ENCODE results near the gene CCDC89. TPM values are rescaled to one million over a fixed set of nuclear protein-coding genes. Genes with fewer than 3 reads are reported as not detected.
"Not testable (repeated sequence)": the region's sequence is repeated elsewhere in the genome, so short reads cannot be mapped to it uniquely, and the experiment has no call there.

The CCDC89 gene
- total RNA-seq, 1 experiment from 2014 or later: 2.0 TPM

DNA sequence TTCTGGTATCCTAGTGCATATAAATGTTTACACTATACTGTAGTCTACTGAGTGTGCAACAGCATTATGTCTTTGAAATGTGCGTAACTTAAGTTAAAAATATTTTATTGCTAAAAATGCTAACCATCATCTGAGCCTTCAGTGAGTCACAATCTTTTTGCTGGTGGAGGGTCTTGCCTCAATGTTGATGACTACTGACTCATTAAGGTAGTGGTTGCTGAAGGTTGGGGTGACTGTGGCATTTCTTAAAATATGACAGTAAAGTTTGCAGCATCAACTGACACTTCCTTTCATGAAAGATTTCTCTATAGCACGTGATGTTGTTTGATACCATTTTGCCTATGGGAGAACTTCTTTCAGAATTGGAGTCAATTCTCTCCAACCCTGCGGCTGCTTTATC is 12.6 kb downstream of the CCDC89 start:
- H3K9me3 ChIP-seq: peaks cover 6% of the 10 kb centered on the region; the same call in 1 of the 2 replicates
- H3K36me3 ChIP-seq (ENCODE audit: control insufficient read depth, insufficient read depth, low read length): no peaks in the 10 kb centered on the region
- H3K4me3 Mint-ChIP-seq (ENCODE audit: unreplicated experiment): no peak overlapping the region
- H3K4me1 Mint-ChIP-seq (ENCODE audit: low read depth, unreplicated experiment): no peaks in the 10 kb centered on the region
- TF ChIP-seq, protein P1, sequence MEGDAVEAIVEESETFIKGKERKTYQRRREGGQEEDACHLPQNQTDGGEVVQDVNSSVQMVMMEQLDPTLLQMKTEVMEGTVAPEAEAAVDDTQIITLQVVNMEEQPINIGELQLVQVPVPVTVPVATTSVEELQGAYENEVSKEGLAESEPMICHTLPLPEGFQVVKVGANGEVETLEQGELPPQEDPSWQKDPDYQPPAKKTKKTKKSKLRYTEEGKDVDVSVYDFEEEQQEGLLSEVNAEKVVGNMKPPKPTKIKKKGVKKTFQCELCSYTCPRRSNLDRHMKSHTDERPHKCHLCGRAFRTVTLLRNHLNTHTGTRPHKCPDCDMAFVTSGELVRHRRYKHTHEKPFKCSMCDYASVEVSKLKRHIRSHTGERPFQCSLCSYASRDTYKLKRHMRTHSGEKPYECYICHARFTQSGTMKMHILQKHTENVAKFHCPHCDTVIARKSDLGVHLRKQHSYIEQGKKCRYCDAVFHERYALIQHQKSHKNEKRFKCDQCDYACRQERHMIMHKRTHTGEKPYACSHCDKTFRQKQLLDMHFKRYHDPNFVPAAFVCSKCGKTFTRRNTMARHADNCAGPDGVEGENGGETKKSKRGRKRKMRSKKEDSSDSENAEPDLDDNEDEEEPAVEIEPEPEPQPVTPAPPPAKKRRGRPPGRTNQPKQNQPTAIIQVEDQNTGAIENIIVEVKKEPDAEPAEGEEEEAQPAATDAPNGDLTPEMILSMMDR (IDR thresholded peaks at IDR 0.05; ENCODE audit: insufficient read depth in 1 of 2, low read depth in 1 of 2, low read length in 1 of 2, severe bottlenecking in 1 of 2, unreplicated experiment in 1 of 2): no peak
- H3K4me3 ChIP-seq (ENCODE audit: low read depth, low read length): no peak overlapping the region
- no TSS peak for BruUV-seq (replicated peaks)
- no peaks in the 10 kb centered on the region for H3K36me3 Mint-ChIP-seq (ENCODE audit: insufficient read depth, unreplicated experiment)
- no peak for DNase-seq
- POLR2A ChIA-PET: no interaction called here
- peaks cover 20% of the 10 kb centered on the region for H3K9me3 Mint-ChIP-seq (ENCODE audit: unreplicated experiment)
- H3K27me3 ChIP-seq (replicated peaks; ENCODE audit: control insufficient read depth, insufficient read depth, low read length): no peaks in the 10 kb centered on the region
- H3K4me1 ChIP-seq: no peaks in the 10 kb centered on the region
- intact Hi-C loops (cut with micrococcal nuclease; ENCODE audit: unreplicated experiment): no loop called here
- no peak overlapping the region for H3K27ac Mint-ChIP-seq (ENCODE audit: unreplicated experiment)
- CTCF ChIA-PET: no interaction called here
- H3K27me3 Mint-ChIP-seq (ENCODE audit: insufficient read depth, unreplicated experiment): no peaks in the 10 kb centered on the region

DNA sequence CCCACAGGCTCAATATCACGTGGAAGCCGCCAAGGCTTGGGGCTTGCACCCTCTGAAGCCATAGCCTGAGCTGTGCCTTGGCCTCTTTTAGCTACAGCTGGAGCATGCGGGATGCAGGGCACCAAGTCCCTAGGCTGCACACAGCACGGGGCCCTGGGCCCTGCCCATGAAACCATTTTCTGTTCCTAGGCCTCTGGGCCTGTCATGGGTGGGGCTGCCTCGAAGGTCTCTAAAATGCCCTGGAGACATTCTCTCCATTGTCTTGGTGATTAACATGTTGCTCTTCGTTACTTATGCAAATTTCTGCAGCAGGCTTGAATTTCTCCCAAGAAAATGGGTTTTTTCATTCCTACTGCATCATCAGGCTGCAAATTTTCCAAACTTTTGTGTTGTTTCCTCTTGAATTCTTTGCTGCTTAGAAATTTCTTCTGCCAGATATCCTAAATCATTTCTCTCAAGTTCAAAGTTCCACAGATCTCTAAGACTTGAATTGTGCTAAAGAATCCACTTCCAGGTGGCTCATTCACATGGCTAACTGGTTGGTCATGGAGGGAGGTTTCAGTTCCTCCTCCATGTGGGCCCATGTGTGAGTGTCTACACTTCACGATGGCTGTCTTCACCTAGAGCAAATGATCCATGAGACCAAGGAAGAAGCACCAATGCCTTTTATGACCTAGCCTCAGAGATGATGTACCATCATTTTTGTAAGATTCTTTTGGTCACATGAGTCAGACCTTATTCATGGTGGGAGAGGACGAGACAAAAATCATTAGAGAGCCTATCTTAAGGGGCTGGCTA is 13.7 kb downstream of the CCDC89 start:
- H3K27me3 Mint-ChIP-seq (ENCODE audit: insufficient read depth, unreplicated experiment): no peaks in the 10 kb centered on the region
- H3K27ac Mint-ChIP-seq (ENCODE audit: unreplicated experiment): no peak overlapping the region
- BruUV-seq (replicated peaks): no TSS peak
- Histone ChIP-seq H3K36me3 (ENCODE audit: control insufficient read depth, insufficient read depth, low read length) (no peaks in the 10 kb centered on the region), H3K4me1 (no peaks in the 10 kb centered on the region), H3K4me3 (ENCODE audit: low read depth, low read length) (no peak overlapping the region), H3K9me3 (peaks cover 6% of the 10 kb centered on the region; the same call in 1 of the 2 replicates), H3K27me3 (replicated peaks; ENCODE audit: control insufficient read depth, insufficient read depth, low read length) (no peaks in the 10 kb centered on the region)
- H3K9me3 Mint-ChIP-seq (ENCODE audit: unreplicated experiment): peaks cover 20% of the 10 kb centered on the region
- H3K4me1 Mint-ChIP-seq (ENCODE audit: low read depth, unreplicated experiment): no peaks in the 10 kb centered on the region
- CTCF ChIA-PET: no interaction called here
- intact Hi-C loops (cut with micrococcal nuclease; ENCODE audit: unreplicated experiment): no loop called here
- TF ChIP-seq, protein P1 (IDR thresholded peaks at IDR 0.05; ENCODE audit: insufficient read depth in 1 of 2, low read depth in 1 of 2, low read length in 1 of 2, severe bottlenecking in 1 of 2, unreplicated experiment in 1 of 2): no peak
- no peaks in the 10 kb centered on the region for H3K36me3 Mint-ChIP-seq (ENCODE audit: insufficient read depth, unreplicated experiment)
- DNase-seq: no peak
- POLR2A ChIA-PET: no interaction called here
- no peak overlapping the region for H3K4me3 Mint-ChIP-seq (ENCODE audit: unreplicated experiment)

DNA sequence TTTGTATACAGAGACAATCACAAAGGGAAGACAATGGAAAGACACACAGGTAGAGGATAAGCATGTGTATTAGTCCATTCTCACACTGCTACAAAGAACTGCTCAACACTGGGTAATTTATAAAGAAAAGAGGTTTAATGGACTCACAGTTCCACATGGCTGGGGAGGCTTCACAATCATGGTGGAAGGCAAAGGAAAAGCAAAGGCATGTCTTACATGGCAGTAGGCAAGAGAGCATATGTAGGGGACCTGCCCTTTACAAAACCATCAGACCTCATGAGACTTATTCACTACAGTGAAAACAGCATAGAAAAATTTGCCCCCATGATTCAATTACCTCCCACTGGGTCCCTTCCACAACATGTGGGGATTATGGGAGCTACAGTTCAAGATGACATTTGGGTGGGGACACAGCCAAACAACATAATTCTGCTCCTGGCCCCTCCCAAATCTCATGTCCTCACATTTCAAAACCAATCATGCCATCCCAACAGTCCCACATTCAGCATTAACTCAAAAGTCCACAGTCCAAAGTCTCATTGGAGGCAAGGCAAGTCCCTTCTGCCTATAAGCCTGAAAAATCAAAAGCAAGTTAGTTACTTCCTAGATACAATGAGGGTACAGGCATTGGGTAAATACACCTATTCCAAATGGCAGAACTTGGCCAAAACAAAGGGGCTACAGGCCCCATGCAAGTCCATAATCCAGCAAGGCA is 14.9 kb downstream of the CCDC89 start:
- H3K4me1 ChIP-seq; CTCF ChIA-PET; H3K4me1 Mint-ChIP-seq (ENCODE audit: low read depth, unreplicated experiment); H3K27ac Mint-ChIP-seq (ENCODE audit: unreplicated experiment); H3K4me3 Mint-ChIP-seq (ENCODE audit: unreplicated experiment); intact Hi-C loops (cut with micrococcal nuclease; ENCODE audit: unreplicated experiment); H3K27me3 ChIP-seq (replicated peaks; ENCODE audit: control insufficient read depth, insufficient read depth, low read length); H3K27me3 Mint-ChIP-seq (ENCODE audit: insufficient read depth, unreplicated experiment); H3K9me3 ChIP-seq; BruUV-seq (replicated peaks); H3K4me3 ChIP-seq (ENCODE audit: low read depth, low read length); DNase-seq; H3K36me3 ChIP-seq (ENCODE audit: control insufficient read depth, insufficient read depth, low read length); H3K36me3 Mint-ChIP-seq (ENCODE audit: insufficient read depth, unreplicated experiment); POLR2A ChIA-PET: not testable (repeated sequence)
- peaks cover 20% of the 10 kb centered on the region for H3K9me3 Mint-ChIP-seq (ENCODE audit: unreplicated experiment)
